HG03565 (cell line): ENCODE results near the gene THAP11.
"Not testable (repeated sequence)": the region's sequence is repeated elsewhere in the genome, so short reads cannot be mapped to it uniquely, and the experiment has no call there.

Experiments used
- ATAC-seq: cut with Tn5 transposase; IDR thresholded peaks from one replicate; pipeline ENCODE4 v1.9.1; 2021; ENCODE audit warnings: mild to moderate bottlenecking, moderate library complexity; ENCODE audit not compliant: unreplicated experiment

Gene THAP11

DNA sequence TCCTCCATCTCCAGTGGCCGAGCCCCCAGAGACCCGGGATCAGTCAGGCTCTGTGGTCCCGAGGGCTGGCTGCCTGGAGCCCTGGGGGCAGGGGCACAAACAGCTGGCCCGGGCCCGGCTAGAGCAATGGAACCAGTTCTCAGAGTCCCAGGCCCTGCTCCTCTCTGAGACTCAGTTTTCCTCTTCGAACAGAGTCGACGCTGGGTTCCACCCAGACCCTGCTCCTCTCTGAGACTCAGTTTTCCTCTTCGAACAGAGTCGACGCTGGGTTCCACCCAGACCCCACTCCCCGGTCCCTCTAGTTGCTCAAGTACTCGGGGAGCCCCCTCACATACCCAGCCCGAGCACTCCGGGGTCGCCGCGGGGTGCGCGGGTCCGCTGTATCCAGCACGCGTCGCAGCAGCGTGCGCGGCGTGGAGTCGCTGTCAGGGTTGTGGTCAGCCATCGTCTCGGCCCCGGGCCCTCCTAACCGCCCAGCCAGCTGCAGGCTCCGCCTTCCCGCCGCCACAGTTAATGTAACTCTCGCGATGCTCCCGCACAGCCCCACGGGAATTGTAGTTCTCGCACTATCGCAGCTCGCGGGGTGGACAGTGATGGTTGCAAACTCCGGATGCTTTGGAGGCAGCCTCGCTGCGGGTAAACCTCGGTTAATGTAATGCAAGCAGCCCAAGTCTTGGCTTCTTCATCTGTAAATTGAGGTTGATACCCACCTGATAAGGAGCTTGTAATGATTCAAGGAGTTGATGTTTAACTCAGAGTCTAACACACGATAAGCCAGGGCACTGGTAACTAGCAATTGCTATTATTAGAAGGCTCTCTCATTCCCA is 8.5 kb upstream of the THAP11 start:
- peak; percentile 91 for ATAC-seq

DNA sequence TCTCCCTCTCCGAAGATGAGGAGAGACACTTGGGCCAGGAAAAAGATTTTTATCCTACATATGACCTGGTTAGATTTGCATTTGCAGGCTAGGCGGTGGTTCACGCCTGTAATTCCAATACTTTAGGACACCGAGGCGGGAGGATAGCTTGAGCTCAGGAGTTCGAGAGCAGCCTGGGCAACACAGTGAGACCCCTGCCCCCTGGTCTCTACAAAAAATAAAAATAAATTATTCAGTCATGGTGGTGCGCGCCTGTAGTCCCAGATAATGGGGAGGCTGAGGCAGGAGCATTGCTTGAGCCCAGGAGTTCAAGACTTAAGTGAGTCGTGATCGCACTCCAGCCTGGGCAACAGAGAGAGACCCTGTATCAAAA is 7.9 kb upstream of the THAP11 start:
- no peak for ATAC-seq

DNA sequence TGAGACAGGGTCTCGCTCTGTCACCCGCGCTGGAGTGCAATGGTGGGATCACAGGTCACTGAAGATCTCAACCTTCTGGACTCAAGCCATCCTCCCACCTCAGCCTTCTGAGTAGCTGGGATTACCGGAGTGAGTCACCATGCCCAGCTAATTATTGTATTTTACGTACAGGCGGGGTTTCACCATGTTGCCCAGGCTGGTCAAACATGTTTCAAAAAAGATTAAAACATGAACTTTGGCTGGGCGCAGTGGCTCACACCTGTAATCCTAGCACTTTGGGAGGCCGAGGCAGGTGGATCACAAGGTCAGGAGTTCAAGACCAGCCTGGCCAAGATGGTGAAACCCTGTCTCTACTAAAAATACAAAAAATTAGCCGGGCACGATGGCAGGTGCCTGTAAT is 4.9 kb upstream of the THAP11 start:
- not testable (repeated sequence) for ATAC-seq

DNA sequence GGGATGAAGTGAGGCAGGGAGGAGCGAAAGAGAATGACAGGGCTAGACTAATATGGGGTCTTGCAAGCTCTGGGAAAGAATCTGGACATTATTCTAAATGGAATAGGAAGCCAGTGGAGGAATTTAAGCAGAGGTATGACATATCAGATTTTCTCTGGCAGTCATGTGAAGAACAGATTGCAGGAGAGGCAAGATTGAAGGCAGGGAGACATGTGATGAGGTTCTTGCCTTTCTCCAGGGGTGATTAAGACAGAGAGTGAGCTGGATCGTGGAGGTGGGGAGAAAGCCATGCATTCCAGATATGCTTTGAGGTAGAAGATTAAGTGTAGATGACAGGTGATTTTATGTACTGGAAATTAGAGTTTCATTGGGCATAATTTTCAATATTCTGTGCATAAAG is 4.3 kb upstream of the THAP11 start:
- ATAC-seq = no peak

DNA sequence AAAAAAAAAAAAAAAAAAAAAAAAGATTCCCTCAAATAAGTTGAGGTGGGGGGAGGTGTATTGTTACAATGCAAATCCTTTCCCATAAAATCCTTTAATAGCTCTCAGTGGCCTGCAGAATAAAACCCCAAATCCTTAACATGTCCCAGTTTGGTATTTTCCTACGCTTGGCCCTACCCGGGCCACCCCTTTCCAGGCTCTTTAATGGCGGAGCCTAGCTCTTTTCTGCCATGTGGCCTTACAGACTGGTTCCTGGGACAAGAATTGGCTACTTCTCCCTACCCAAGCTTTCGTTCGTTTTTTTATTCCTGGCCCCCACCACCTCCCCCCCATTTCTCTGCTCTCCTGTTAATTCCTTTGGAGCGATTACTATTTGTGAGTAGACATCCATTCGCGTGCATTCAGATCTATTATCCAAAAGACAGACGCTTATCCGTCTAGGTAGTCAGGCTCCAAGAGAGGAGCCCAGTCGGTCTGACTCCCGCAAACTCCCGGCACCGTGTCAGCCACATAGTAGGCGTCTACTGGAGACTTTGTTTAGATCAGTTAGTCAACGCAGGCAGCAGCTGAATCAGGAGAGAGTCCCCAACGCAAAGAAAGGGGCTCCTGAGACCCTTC is 813 bp upstream of the THAP11 start:
- ATAC-seq = no peak

DNA sequence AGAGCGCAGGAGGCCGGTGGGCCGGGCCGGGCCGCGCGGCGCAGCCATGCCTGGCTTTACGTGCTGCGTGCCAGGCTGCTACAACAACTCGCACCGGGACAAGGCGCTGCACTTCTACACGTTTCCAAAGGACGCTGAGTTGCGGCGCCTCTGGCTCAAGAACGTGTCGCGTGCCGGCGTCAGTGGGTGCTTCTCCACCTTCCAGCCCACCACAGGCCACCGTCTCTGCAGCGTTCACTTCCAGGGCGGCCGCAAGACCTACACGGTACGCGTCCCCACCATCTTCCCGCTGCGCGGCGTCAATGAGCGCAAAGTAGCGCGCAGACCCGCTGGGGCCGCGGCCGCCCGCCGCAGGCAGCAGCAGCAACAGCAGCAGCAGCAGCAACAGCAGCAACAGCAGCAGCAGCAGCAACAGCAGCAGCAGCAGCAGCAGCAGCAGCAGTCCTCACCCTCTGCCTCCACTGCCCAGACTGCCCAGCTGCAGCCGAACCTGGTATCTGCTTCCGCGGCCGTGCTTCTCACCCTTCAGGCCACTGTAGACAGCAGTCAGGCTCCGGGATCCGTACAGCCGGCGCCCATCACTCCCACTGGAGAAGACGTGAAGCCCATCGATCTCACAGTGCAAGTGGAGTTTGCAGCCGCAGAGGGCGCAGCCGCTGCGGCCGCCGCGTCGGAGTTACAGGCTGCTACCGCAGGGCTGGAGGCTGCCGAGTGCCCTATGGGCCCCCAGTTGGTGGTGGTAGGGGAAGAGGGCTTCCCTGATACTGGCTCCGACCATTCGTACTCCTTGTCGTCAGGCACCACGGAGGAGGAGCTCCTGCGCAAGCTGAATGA is 606 bp downstream of the THAP11 start:
- ATAC-seq = no peak

DNA sequence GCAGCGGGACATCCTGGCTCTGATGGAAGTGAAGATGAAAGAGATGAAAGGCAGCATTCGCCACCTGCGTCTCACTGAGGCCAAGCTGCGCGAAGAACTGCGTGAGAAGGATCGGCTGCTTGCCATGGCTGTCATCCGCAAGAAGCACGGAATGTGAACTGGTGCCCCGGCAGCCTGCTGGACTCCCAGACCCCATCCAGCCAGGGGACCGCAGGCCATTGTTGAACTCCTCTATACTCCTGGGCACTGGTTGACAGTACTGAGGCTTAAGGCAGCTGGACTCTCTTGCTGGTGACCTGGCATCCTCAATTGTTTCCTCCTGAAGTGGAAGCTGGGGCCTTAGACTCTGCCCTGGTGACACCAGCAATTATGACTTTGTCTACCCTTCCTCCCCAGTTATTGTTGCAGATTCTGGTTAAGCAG is 1.2 kb downstream of the THAP11 start:
- ATAC-seq = no peak

DNA sequence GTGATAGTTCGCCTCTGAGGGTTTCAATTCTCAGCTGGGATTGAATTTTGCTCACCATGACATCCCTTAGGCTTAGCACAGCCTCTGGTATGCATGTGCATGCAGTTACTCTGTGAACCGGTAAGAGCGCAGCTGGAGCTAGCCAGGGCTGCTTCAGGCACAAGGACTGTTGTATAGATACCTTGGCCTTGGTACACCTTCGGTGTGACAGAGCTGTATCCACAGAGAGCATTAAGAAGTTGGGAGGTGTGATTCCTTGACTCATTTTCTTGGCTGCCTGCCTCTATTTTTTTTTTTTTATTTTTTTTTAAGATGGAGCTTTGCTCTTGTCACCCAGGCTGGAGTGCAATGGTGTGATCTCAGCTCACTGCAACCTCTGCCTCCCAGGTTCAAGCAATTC is 2.4 kb downstream of the THAP11 start:
- no peak for ATAC-seq

DNA sequence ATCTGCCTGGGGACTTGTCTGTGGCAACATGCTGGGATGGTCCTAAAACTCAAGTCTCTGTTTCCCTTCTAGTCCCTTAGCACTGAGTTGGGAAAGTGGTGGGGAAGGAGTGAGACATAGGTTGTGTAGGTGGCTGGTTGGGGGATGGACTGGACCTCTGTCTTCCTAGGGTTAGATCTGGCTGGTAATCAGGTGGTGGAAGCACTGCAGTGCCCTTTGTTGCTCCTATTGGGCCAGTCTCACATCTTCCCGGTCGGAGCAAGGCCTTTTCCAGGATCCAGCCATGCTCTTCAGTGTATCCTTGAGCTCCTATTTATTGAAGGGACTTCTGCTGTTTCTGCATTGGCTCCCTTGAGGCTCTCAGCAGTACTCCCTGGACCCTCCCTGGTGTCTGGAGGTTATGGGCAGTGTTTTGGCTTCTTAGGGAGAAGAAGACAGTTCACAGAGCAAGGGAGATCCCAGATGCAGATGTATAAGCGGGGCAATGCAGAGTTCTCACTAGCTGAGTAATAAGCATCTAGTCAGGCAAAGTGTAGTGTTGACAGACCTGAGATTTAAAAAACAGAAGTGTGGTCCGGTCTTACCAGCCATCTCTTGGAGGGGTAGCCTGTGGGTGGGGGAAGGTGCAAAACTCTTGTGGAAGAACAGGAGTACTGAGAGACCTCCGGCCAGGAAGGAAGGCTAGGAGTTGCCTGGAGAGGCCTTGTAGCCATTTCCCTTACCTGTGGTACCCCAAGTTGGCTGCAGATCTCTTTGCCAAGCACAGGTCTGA is 3.4 kb downstream of the THAP11 start:
- ATAC-seq = no peak

DNA sequence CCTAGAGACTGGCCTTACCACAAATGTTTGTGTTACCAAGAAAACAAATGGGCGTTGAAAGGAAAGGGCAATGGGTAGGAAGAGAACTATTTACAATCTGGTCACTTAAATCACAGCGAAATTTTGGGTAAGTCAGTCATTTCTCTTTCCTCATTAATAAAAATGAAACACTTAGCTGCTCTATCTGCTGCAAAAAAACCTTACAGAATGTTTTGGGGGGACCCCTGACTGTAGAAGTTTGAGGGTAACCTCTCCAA is 3.9 kb downstream of the THAP11 start:
- no peak for ATAC-seq

DNA sequence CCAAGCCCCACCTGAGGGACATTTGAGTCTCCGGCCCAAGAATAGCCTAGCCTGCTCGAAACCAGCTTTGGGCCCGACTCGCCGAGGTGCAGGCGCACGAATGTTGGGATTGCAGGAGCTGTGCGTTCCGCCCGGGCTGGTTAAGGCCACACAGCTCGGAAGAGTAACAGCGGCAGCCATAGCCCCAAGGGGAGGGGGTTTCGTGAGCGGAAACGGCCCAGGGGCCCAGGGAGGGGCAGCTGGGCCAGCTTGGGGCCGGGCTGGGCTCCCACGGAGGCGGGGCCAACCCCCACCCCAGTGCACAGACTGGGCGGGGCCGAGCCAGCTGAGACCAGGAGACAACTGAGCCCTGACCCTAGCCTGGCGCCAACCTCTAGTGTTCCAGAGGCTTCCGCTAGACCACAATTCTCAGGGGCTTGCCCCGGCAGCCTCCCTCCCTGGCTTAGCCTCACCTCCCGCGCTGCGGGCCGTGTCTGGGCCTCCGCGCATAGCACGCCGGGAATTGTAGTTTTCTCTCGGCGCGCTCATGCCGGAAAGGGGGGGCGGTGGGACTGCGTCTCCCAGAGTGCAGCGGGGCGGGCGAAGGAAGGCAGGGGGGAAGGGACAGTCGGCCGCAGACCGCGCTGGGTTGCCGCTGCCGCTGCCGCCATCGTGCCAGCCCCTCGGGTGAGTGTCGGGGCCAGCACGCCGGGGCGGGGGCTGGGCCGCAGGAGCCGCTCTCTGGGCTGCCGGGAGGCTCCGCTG is 4.4 kb downstream of the THAP11 start, which contains the start of gene NUTF2:
NUTF2 (plus strand) TSS at position 614 of the 744 bp plus-strand sequence. CDS start 18,198 bp downstream, outside the sequence.
- ATAC-seq = peak; percentile 42

DNA sequence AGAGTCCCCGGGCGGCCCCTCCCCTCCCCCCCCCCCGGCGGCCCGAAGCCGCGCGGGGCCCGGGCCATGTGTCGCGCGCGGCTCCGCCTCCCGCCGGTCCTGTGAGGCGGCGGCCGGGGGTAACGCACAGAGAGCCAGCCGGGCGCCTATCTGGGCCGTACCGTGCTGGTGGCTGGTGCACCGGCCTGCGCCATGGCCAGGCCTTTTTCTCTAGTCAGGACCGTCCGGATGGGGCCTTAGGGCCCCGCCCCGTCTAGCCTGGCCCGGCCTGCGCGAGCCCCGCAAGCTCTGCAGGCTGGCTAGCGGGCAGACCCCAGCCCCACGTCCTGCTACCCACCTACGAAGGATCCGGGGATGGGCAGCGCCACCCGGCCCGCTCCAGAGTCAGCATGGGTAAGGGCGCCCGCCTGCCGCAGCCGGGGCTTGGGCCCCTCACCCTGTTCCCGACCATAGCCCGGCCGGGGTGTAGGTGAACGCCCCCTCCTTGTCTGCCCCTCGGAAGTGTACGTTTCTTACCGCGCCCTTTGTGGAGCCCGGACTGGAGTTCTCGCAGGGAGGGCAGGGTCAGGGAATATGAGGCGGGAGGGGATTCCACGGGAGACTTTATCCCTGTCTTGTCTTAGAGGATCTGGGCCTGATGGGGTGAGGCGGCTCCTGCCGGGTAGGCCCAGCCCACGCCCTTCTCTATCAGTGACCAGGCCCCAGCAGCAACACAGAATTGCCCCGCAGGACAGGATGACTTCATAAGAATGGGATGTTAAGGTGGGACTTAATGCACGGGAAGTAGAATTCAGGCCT is 5.1 kb downstream of the THAP11 start, which contains the start of gene CENPT:
CENPT (minus strand) TSS at position 630 of the 798 bp plus-strand sequence. CDS start 13,834 bp downstream, outside the sequence.
- peak; percentile 27 for ATAC-seq

DNA sequence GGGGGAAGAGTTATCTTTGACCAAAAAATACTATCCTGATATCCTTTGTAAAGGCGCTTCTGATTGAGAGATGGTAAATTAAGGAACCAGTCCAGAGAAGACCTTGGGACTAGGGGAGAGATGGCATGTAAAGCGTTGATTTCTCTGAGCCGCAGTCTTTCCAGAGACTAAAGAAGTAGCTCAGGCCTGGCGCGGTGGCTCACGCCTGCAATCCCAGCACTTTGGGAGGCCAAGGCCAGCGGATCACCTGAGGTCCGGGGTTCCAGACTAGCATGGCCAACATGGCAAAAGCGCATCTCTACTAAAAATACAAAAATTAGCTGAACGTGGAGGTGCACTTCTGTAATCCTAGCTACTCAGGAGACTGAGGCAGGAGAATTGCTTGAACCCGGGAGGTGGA is 6.0 kb downstream of the THAP11 start:
- ATAC-seq = no peak

DNA sequence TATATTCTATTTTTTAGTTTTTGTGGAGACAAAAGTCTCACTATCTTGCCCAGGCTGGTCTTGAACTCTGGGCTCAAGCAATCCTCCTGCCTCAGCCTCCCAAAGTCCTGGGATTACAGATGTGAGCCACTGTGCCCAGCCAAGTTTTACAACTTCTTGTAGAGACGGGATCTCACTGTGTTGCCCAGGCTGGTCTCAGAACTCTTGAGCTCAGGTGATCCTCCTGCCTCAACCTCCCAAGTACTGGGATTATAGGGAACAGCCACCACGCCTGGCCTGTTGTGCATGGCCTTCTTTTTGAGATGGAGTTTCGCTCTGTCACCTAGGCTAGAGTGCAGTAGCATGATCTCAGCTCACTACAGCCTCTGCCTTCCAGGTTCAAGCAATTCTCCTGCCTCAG is 11.6 kb downstream of the THAP11 start:
- ATAC-seq = no peak

DNA sequence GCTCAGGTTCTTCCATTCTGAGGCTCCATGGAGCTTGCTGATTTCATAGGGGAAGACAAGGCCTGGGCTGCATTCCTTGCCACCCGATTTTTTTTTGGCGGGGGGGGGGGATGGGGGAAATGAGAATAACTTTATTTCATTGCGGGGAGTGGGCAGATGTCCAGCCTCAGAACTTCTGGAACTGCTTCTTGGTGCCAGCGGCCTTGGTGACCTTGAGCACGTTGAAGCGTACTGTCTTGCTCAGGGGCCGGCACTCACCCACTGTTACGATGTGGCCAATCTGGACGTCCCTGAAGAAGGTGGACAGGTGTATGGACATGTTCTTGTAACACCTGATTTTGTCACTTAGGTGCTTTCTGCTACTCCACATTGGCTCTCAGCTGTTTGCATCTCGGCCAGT is 13.7 kb downstream of the THAP11 start:
- no peak for ATAC-seq

DNA sequence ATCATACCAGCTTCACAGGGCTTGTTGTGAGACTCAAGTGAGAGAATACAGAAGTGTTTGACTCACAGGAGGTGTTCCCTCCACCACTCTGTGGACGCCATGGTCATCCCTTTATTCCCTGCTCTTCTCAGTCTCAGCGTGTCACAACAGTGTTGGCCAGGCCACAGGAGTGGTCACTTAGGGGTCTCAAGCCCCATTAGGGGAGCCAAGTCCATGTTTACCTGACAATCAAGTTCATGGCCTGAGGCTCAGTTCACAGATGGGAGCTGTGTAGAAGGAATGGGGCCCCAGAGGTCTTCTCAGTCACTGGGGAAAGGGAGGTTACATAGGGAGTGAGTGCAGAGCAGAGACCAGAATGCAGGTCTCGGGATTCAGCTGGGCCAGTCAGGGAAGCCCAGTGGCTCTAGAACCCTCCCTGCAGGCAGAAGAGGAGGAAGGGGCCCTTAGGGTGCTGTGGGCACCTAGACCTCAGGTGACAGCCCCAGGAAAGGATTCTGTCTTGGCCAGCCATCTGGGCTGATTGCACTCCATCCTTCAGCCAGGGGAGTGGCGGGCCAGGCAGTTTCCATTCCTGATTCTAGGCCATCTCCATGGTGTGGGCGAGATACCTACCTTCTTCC is 14.9 kb downstream of the THAP11 start:
- ATAC-seq = no peak

DNA sequence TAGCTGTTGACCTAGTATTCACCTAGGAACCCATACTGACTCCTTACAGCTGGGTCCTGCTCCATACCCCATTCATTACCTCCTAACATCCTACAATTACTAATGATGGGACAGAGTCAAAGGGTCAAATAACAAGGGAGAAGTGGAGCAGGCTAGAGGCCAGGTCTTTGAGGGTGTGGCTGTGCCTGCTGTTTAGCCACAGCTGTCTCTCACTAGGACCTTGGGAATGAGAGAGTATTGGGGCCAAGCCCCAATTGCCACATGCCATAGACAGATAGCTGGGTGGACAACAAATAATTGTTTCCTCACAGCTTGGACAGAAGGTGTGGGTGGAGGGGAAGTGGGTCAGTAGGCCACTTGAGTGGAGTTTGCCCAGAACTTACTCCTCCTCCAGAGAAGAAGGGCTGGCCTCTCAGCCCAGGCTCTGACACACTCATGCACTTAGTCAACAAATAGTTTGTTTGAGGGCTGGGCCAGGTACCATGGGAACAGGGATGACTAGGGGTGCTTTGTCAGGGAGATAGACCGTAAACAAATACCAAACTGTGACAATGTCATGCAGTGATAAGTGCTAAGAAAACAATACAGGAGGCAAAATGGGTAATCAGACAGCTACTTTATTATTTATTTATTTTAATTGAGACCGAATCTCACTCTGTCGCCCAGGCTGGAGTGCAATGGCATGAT is 15.6 kb downstream of the THAP11 start:
- ATAC-seq = no peak

DNA sequence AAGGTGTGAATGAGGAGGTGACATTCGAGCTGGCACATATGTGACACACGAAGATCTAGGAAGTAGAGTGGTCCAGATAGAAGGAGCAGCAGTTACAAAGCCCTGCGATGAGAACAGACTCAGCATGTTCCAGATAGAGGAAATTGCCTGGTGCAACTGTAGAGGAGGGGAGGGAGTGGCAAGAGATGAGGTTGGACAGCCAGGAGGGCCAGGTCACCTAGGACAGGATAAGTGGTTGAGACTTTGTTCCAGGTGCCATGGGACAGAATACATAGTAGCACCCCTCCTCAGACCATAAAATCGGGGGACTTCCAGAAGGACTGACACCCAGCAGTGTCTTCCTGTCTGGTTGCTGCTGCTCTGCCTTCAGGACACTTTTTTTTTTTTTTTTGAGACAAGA is 16.4 kb downstream of the THAP11 start:
- no peak for ATAC-seq
